Measurements from ENCODE around the gene MMP25. TPM values are rescaled to one million over a fixed set of nuclear protein-coding genes. Genes with fewer than 3 reads are reported as not detected.

Gene MMP25
- total RNA-seq (2014; rRNA removed) (0.29 and 0.51 TPM in 2 replicates), Bru-seq, nascent RNA (percentile 13 among the genes with signal in this experiment), BruChase-seq, experiment 1, labeled RNA remaining after a 6-hour chase (percentile 24 among the genes with signal in this experiment), BruChase-seq, experiment 2, labeled RNA remaining after a 2-hour chase (percentile 14 among the genes with signal in this experiment)
- long read RNA-seq, partial matches to known transcripts, result 1 of 5 reads
- long read RNA-seq, other reads (novel, unspliced or antisense), result 4 of 5 reads

GRCh38 chr16:3045758-3046640, at the start of gene MMP25:
MMP25 (plus strand) TSS chr16:3046561; CDS start chr16:3046918, 357 bp downstream.
- POLR2A ChIA-PET (ENCODE audit: unreplicated experiment), result no interaction called here
- no peak within 1 kb of the TSS for H3K27ac ChIP-seq (ENCODE audit: low read length)
- H3K9me3 ChIP-seq (ENCODE audit: low read length), result no peaks in the 10 kb centered on the region
- no peak within 1 kb of the TSS for H3K9ac ChIP-seq (ENCODE audit: low read length)
- ATAC-seq, result peak; percentile 51
- H3F3A ChIP-seq (ENCODE audit: low read length, unreplicated experiment), result no peaks in the 10 kb centered on the region
- H4K20me1 ChIP-seq (ENCODE audit: low read length), result no peaks in the 10 kb centered on the region
- CTCF ChIA-PET, result interaction anchor here (0.6 kb wide), 1 partner anchor 13 kb away, joined by 3 read pairs; no protein-coding TSS in a partner anchor
- BruUV-seq (replicated peaks), result no TSS peak
- H2AFZ ChIP-seq (ENCODE audit: low read length), result peak within 1 kb of the TSS; percentile 92
- peak within 1 kb of the TSS; percentile 74 for H3K4me3 ChIP-seq (ENCODE audit: low read length)
- DNase-seq, result no peak
- H3K27me3 ChIP-seq (ENCODE audit: low read length), result peaks cover 3% of the 10 kb centered on the region; the same call in 1 of the 2 replicates
- intact Hi-C loops (cut with micrococcal nuclease), result no loop called here
- peak within 1 kb of the TSS; percentile 98 for H3K4me2 ChIP-seq (ENCODE audit: low read length)
- H3K36me3 ChIP-seq (ENCODE audit: low read depth, low read length), result no peaks in the 10 kb centered on the region
- no peaks in the 10 kb centered on the region for H3K79me2 ChIP-seq (ENCODE audit: low read length)
- H3K4me1 ChIP-seq (ENCODE audit: insufficient read depth, low read length), result no peaks in the 10 kb centered on the region
- no peaks in the 10 kb centered on the region for H3K9me2 ChIP-seq (replicated peaks; ENCODE audit: low read length)
- no peak for TF ChIP-seq EZH2phosphoT487 (IDR thresholded peaks at IDR 0.05; ENCODE audit: borderline replicate concordance, low read length)
- TF ChIP-seq CTCF (conservative IDR thresholded peaks at IDR 0.05; ENCODE audit: low read depth, low read length), result no peak
- TF ChIP-seq EZH2 (IDR thresholded peaks at IDR 0.05; ENCODE audit: low read length, unreplicated experiment), result no peak

- H3K4me1 ChIP-seq (ENCODE audit: insufficient read depth, low read length), result no peaks in the 10 kb centered on the region
- no peaks in the 10 kb centered on the region for H3K9me2 ChIP-seq (replicated peaks; ENCODE audit: low read length)
- H4K20me1 ChIP-seq (ENCODE audit: low read length), result no peaks in the 10 kb centered on the region
- no peak overlapping the region for H3K9ac ChIP-seq (ENCODE audit: low read length)
- H3K9me3 ChIP-seq (ENCODE audit: low read length), result no peaks in the 10 kb centered on the region
- intact Hi-C loops (cut with micrococcal nuclease), result no loop called here
- BruUV-seq (replicated peaks), result no TSS peak
- no peak for ATAC-seq
- H2AFZ ChIP-seq (ENCODE audit: low read length), result no peak overlapping the region
- ChIA-PET POLR2A (ENCODE audit: unreplicated experiment) (no interaction called here), CTCF (no interaction called here)
- no peaks in the 10 kb centered on the region for H3K27me3 ChIP-seq (ENCODE audit: low read length)
- no peak overlapping the region for H3K4me3 ChIP-seq (ENCODE audit: low read length)
- no peaks in the 10 kb centered on the region for H3F3A ChIP-seq (ENCODE audit: low read length, unreplicated experiment)
- no peak overlapping the region for H3K4me2 ChIP-seq (ENCODE audit: low read length)
- H3K79me2 ChIP-seq (ENCODE audit: low read length), result 0 out of 2 replicates have a peak, but pooled peaks cover 2% of the 10 kb centered on the region
- DNase-seq, result no peak
- no peaks in the 10 kb centered on the region for H3K36me3 ChIP-seq (ENCODE audit: low read depth, low read length)
- H3K27ac ChIP-seq (ENCODE audit: low read length), result no peak overlapping the region
- TF ChIP-seq CTCF (conservative IDR thresholded peaks at IDR 0.05; ENCODE audit: low read depth, low read length) (no peak), EZH2 (IDR thresholded peaks at IDR 0.05; ENCODE audit: low read length, unreplicated experiment) (no peak), EZH2phosphoT487 (IDR thresholded peaks at IDR 0.05; ENCODE audit: borderline replicate concordance, low read length) (no peak)
These were observed 46.4 kb upstream of the MMP25 start for GRCh38 chr16:2999929-3000328.

Data from PC-3 (cell line).